HG03439 (cell line): ENCODE data around the gene GPHN.

Source experiments
- ATAC-seq: cut with Tn5 transposase; IDR thresholded peaks from one replicate; pipeline ENCODE4 v1.9.1; 2021; ENCODE audit warnings: mild to moderate bottlenecking, moderate library complexity; ENCODE audit not compliant: unreplicated experiment

The GPHN gene

DNA sequence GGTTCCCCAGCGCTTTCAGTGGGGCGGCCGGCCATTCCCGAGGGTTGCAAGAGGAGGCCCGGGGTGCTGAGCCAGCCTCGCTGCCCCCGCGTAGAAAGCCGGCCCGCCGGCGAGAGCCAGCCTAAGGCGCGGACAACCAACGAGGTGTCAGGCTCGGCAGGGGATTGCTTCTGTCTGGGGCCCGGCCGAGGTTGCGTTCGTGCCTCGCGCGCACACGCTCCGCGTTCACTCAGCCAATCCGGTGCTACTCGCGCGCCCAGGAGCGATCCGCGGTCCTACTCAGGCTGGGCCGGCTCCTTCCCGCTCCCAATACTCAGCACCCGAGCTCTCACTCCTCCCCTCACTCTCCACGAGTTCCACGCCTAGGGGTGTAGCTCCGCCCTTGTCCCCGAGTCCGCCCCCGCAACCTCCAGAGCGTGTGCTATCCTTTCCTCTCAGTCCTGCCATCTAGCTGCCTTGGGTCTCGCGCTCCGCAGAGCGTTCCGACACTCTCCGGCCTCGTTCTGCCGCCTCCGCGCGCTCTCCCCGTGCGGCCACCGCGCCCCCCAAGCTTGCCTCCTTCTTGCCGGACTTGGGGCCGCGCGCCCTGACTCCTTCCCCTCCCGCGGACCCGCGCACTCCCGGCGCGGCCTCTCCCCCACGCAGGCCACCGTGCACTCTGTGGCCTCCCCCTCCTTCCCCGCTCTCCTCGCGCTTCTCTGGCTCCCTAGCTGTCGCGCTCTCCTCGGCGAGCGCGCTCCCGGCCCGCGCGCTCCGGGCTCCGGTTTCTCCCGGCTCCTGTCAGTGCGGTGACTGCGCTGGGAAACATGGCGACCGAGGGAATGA is at the start of gene GPHN:
Gene GPHN, plus strand, starts transcription at position 426 of the 825 bp plus-strand sequence.
- peak; percentile 82 for ATAC-seq

DNA sequence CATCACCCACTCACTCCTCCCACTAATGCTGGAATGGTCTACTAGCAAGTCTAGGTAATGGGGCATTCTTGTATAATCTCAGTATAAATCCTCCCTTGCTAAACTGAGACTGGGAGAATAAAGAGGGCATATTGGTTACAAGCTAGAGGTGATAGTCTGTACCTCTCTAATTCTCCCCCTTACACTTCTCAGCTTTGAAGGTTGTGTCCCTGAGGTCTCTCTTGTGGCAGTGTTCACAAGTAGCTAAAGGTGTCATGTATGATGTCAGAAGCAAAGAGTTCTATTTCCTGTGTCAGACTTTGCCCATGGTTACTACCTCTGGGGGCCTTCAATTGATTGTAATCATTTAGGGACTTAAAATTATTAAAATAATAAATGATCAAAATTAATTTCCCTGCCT is 48.3 kb upstream of the GPHN start:
- ATAC-seq = no peak

DNA sequence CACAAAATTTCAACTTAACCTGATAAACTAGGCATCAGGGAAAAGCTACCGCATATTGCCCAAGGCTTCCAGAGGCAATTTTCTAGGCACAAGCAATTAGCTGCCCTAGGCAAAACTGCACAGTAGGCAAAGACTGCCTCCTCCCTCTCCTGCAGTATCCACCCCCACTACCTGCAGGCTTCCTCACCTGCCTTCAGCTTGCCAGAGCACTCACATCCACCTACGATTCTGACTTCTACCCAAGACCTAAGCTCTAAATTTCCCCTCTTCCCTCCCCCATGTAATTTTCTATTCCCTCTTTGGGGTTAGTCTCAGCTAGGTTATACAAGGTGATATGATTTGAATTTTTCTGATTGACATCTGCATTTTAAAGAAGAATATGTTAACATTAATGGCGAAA is 43.7 kb upstream of the GPHN start:
- no peak for ATAC-seq

DNA sequence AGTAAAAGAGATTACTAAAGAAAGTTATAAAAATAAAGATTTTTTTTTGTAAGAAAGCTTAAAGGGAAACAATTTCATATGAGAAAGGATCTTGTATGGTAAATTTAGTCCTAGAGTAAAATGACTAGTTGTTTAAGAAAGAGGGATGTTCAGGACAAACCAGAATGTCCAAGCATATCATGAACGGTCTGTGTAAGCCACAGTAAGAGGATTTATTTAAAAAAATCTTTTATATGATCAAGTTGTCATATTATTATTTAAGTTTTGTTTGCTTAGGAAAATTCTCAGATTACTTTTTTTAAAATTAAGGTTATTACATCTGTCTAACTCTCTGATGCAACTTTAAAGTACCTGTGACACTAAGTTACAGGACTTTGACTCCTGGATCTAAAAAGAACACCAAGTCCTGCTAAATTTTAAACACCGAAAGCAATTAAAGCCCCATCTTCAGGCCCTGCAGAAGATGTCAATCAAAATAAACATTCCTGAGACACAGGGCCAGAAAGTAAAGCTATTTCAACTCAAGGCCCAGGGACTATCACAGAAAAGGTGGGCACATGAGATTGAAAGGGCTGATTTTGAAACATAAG is 39.1 kb upstream of the GPHN start:
- no peak for ATAC-seq

DNA sequence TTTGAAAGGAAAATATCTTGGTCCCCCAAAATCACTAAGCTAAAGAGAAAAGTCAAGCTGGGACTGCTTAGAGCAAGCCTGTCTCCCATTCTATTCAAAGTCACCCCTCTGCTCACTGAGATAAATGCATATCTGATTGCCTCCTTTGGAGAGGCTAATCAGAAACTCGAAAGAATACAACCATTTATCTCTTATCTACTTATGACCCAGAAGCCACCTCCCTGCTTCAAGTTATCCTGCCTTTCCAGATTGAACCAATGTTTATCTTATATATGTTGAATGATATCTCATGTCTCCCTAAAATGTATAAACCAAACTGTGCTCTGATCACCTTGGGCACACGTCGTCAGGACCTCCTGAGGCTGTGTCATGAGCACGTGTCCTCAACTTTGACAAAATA is 36.4 kb upstream of the GPHN start:
- ATAC-seq = no peak

DNA sequence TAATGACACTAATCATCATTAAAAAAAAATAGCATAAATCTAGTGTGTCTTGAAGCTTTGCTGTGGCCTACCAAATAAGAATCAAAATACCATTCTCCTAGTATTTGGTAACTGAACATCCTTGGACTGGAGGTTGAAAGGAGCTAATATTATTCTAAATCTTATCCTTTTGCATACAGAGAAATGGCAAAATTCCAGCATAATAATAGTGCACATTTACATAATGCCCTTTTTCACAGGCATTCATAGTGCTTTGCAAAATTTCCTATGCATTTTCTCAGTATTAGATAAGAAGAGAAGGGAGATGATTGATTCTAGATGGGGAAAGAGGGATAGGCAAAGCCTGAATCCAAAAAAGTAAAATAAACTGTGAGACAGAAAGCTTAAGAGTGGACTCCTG is 35.7 kb upstream of the GPHN start:
- no peak for ATAC-seq

DNA sequence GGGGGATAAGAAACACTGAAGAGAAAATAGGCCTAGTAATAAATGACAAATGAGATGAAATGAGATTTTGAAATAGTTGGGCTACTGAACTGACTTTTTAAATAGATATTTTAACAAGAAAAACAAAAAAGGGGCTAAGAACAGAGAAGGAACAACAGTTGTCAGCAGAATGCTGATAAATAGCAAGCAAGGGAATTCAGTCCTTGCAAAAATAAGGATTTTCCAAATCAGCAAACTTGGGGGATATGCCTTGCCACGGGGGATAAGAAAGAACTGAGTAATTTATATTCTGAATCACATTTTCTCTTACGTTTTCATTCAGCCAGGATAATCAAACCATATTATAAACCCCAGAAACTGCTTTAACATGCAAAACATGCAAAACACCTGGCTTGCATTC is 34.7 kb upstream of the GPHN start:
- ATAC-seq = no peak

DNA sequence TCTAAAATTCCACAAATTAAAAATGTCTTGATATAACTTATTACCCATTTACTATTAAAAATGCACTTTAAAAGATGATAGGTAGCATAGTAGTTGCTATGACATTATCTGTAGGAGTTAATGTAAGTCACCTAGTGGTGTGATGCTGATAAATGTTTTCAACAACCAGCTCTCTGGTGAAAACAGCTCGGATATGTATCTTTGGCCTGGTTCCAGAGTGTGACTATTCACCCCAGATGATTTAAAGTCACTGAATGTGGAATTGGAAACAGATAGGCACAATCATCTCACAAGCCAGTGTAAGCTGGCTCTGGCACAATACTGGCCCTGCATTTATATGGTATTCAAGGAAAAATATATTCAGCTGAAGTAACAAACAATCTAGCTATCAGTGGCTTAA is 31.0 kb upstream of the GPHN start:
- ATAC-seq = no peak

DNA sequence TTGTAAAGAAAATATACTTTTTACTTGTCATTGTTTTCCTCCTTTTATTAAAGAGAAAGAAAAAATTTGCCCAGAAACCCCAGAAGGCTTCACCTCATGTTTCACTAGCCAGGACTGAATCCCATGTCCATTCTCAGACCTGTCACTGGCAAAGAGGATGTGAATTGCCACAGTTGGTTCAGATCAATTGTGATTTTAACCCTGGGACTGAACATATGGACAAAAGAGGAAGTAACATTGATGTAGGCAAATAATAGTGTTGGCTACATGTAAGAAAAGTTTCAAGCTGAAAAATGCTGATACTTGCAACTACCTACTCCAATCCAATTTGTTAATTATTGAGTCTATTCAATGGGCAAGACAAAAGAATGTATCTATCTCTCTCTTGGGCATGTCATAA is 30.4 kb upstream of the GPHN start:
- no peak for ATAC-seq

DNA sequence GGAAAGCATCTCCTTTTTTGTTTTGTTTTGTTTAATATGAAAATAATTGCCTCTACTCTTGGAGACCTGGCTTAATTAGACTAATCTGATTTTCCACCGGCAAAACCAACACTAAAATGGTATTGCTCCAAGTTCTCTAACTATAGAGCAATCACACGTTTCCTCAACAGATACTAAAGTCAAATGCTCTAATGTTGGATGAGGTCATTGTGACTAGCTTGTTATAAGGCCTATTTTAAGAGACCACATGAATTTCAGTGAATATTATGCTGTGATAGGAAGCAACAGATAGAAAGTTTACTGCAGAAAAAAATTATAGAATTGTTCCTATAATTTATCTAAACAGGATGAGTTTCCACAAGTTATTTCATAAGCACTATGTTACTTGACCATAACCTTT is 25.1 kb upstream of the GPHN start:
- ATAC-seq = no peak

DNA sequence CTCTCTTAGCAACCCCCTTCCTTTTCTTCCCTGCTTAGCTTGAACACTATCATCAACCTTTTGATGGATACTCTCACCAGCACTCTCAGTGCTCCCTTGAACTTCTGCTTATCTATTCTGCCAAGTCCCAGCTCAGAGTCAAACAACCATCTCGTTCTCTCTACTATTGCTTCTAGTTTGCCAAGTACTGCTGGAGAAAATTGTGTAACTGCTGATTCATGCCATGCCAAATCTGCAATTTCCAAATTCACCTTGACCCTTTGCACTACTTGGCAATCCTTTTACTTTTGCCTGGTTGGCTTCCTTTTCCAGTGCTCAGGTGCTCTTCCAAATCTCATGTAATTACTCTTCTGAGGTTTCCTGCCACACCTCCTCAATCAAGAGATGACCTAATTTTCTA is 24.6 kb upstream of the GPHN start:
- ATAC-seq = no peak

DNA sequence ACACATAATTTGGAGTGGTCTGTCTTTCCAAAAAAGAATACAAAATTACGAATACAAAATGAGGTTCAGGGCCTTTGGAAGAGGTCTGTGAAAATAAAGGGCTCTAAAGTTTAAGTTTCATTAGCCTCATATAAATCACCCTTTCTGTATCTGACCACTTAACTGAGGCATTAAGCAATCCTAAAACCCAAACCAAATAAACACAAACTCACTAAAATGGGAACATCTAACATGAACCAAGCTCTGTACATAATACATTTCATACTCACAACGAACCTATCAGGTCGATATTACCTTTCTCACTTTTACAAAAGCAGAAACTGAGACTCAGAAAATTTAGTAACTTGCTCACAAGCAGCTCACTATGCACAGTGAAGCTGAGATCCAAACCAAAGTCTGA is 22.9 kb upstream of the GPHN start:
- no peak for ATAC-seq

DNA sequence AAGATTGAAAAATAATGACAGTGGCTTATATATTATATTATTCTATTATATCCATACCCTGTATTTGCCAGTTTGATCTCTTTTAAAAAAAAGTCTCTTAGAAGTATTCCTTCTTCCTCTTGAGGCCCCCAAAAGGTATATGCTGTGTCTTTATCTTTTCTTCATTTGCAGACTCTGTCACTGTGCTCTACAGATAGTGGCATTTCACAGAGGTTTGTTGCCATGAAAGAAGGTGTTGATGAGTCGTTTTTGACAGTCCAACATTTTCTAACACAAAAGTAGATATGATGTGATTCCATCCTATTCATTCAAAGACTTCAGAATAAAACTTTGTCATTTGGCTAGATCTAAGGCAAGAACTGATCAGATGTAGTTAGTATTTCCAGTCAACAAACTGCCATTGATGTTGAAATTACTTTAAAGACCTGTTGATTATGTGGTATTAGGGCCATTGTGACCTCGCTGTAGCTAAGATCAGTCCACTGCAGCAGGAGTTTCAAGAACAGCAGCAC is 22.0 kb upstream of the GPHN start, which contains the start of gene CCDC196:
Gene CCDC196, plus strand, starts transcription at position 462 of the 512 bp plus-strand sequence. CDS start 132 bp downstream, outside the sequence.
- ATAC-seq = no peak

DNA sequence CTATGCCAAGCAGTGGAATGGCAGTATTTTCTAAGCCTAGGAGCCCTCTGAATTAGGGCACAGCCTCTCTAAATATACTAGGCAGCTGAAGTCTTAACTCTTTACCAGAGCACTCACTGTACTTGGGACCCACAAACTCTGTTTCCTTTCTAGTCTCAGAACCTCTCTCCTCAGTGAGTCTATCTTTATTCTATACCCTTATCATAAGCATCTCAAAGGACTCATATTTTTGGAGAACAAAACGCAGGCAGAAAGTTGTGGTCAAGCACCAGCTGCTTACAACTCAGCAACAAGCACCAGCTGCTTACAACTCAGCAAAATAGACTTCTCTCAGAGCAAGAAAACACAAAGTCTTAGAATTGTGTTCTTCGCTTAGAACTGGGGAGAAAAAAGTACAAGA is 20.8 kb upstream of the GPHN start:
- no peak for ATAC-seq

DNA sequence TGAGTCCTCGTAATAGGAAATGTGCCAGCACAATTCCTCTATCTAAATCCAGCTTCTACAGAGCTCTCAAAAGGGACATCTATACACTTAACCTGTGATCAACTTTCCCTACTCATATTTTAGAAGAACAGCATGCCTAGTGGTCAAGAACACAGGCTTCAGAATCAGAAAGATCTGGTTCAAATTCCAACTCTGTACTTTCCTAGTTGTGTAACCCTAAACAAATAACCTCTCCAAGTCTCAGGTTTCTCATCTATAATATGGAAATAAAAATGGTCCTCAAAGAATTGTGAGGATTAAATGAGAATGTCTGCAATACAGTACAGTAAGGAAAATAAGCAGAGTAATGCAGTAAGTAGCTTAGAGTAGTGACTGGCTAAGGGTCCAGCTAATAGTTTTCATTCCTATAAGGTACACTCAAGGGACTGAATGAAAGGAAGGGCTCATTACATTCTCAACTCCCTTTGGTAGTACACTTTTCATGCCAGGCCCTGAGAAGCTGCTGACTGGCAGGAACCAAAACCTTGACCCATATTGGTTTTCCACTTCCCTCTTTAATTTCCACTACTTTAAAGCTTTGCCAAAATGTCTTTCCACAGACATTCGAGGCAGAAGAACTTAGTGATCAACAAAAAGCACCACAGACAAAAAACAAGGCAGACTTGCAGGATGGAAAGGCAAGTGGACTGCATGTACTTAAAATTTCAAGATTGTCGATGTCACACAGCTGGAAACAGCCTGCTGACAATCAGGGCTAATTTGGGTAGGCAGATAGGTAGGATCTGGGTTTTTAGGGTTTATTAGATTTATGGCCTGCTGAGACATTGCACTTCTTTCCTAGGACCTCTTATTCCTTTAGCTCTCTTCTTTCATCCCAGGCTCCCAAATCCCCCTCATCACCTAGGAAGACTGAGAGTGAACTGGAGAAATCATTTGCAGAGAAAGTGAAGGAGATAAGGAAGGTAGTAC is 17.5 kb upstream of the GPHN start:
- no peak for ATAC-seq

DNA sequence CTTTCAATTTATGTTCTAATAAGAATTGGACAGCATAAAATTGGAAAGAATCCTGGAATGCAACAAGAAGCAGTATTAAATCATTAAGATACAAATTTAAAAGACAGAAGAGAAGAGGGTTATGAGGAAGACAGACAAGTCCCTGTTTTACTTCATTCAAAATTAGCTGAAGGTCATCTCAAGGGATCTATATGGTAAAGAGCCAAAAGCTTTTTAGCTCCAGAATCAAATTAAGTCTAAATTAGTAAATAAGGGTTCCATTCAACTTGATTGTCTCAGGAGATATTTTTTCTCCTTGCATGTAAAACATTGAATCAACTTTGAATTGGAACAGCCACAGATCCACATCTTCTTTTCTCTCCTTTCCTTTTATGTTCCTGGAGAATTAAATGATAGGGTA is 14.2 kb upstream of the GPHN start:
- ATAC-seq = no peak

DNA sequence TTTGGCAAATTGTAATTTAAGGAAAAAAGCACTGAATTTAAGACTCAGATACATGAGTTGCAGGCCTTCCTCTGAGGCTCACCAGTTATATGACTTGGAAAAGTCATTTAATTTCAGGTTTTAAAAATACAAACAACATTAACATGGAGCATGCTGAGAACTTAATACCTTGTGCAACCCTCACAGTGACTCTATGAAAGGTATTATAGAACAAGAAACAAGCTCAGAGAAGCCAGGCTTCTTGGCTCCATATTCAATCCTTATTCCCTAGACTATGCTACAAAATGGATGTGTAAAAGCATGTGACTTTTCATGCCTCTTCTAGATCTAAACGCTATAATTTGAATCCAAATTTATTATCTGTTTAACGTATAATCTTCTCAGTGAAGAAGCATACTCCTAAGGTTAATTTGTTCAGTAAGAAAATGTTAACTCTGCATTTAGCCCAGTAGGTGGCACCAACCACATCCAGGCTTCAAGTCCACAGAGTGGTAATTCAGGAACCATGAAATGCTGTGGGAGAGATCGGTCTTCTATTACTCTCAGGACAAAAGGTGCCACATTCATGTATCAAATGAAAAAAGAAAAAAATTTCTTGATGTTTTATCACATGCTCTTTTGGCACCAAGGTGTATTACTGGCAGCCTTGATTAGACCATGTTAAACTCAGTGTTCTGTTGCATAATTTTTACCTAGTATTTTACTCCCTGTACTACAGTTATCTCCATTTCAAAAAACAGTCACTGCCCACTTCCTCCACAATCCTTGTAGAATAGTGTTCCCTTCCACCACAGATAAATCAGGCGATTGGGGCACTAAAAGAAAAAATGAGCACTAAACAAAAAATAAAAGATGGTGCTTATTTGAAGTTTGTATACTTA is 12.5 kb upstream of the GPHN start:
- peak; percentile 58 for ATAC-seq

DNA sequence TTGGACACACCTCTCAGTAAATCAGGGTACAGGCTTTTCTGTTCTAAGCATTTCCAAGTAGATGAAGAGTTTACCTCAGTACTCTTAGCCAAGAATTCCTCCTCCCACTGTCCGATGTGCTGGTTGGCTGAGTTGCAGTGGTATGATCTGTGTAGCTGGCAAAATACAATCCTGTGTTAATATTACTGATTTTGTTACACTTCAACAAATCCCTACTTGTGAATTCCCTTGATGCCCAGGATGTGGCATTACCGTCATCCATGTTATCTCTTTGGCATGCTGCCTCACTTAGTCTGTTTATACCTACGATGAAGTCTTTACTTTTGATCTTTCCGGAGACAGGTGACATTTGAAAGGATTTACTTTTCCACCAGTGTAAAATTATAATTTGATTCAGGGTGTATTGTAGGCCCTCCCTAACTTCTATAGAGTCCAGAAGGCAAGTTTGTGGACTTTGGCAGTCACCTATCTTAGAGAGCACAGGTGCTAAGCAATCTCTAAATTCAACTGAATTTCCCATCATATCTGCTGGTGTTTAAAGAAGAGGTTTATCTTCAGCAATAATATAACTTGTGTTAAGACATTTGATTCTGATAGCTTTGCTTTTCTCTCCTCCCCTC is 11.6 kb upstream of the GPHN start:
- no peak for ATAC-seq

DNA sequence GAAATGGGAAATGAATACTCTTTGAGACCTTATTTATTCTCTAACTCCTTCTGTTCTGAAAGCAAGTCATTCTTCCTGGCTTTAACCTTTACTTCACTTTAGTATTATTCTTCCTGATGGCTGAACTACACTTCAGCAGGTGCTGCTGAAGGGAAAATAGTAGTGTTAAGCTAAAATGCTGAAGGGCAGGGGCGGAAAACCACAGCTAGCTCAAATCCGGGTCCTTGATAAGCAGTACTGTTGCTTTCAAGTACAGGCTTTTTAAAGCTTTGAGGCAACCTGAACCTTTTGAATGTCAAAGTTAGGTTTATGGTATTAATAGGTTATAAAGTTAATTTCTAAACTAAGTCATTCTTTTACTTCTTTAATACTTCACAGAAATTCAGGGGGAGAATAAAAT is 11.0 kb upstream of the GPHN start:
- no peak for ATAC-seq

DNA sequence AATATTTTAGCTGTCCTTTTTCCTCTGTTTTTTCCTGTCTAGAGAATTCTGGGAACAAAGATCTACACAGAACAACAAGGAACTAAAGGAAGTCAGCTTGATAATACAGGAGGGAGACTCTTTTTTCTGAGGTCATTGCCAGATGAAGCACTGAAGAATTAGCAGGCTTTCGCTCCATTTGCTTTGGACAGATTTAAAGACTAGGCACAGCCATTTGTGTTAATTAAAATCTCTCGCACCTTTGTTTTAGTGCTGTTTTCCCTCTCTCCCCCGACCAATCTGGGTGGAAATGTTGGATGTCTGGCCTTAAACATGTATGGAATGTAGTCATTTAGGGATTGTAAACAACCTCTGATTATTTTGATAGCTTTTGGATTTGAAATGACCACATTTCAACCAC is 9.6 kb upstream of the GPHN start:
- ATAC-seq = no peak
